H1 (cell line): ENCODE results near the gene CKLF. TPM values are rescaled to one million over a fixed set of nuclear protein-coding genes. Genes with fewer than 3 reads are reported as not detected.

Source experiments
- FOSL1 ChIP-seq: IDR thresholded peaks from 2 replicates; pipeline ENCODE4 v1.6.1; 2011; ENCODE audit warnings: mild to moderate bottlenecking, low read depth, low read length, moderate library complexity; ENCODE audit not compliant: insufficient read depth
- polyA plus RNA-seq, 7 experiments: library from polyadenylated mRNA; depleted of rRNA in 3 of 7; stranded (reverse) in 5 of 7; unstranded in 2 of 7; fragments of >200 nt in 5 of 7; fragments of 200-250 nt in 2 of 7; gene quantifications; 1 replicate in 5 of 7; 2 replicates in 1 of 7; 4 replicates in 1 of 7; pipeline versions ENCODE4 v1.2.1 to v1.2.3, GENCODE V29; 2011 to 2013; ENCODE audit warnings: missing spikeins in 2 of 7, mixed read lengths in 2 of 7
- total RNA-seq: library from RNA; stranded (reverse); fragmentation: NEBNext Ultra II Directional; extraction: Animal tissue kit (Norgen Biotek cat#: 25700); gene quantifications from 2 replicates; pipeline ENCODE4 v1.2.1, GENCODE V29; 2021
- TF ChIP-seq, protein P1 (sequence below), 3 experiments: IDR thresholded peaks; 1 replicate in 2 of 3; 2 replicates in 1 of 3; pipeline versions ENCODE4 v1.5.1 to v1.6.1; 2011; ENCODE audit warnings: low read length in 3 of 3, mild to moderate bottlenecking in 3 of 3, inconsistent platforms in 2 of 3, low read depth in 1 of 3, moderate library complexity in 1 of 3; ENCODE audit not compliant: insufficient read depth in 1 of 3; ENCODE audit errors: control extremely low read depth in 1 of 3

The CKLF gene
- total and polyA plus RNA-seq, 2 of the 8 experiments (the other 6 are each of a cell fraction or from before 2014, with no cell fraction given): 21.1 to 63.5 TPM

GRCh38 chr16:66503030-66503429 is 49.3 kb upstream of the CKLF start (continued):
- TF ChIP-seq, protein P1, sequence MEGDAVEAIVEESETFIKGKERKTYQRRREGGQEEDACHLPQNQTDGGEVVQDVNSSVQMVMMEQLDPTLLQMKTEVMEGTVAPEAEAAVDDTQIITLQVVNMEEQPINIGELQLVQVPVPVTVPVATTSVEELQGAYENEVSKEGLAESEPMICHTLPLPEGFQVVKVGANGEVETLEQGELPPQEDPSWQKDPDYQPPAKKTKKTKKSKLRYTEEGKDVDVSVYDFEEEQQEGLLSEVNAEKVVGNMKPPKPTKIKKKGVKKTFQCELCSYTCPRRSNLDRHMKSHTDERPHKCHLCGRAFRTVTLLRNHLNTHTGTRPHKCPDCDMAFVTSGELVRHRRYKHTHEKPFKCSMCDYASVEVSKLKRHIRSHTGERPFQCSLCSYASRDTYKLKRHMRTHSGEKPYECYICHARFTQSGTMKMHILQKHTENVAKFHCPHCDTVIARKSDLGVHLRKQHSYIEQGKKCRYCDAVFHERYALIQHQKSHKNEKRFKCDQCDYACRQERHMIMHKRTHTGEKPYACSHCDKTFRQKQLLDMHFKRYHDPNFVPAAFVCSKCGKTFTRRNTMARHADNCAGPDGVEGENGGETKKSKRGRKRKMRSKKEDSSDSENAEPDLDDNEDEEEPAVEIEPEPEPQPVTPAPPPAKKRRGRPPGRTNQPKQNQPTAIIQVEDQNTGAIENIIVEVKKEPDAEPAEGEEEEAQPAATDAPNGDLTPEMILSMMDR (IDR thresholded peaks at IDR 0.05; ENCODE audit: control extremely low read depth in 1 of 3, insufficient read depth in 1 of 3, low read depth in 1 of 3, low read length in 3 of 3): no peak
- no peak for TF ChIP-seq FOSL1
